Kidney (tissue), 14 donors: ENCODE results near the gene ZNF594. TPM values are rescaled to one million over a fixed set of nuclear protein-coding genes. Genes with fewer than 3 reads are reported as not detected.
"Not testable (repeated sequence)": the region's sequence is repeated elsewhere in the genome, so short reads cannot be mapped to it uniquely, and the experiment has no call there.

Source experiments
- DNase-seq, 5 donors: peaks; one replicate each; pipeline ENCODE4 v3.0.0-alpha.2; 2013 to 2020
- FAIRE-seq: peaks from 2 replicates; lab custom pipeline; 2012; peaks lifted over from hg19 to GRCh38; lab: Jason Lieb, UNC
- H3K27ac ChIP-seq, 2 donors: one replicate each; pipeline ENCODE4 v1.7.0; 2013; ENCODE audit warnings: low read depth in 2 of 2, low read length in 2 of 2, inconsistent platforms in 1 of 2
- H3K27me3 ChIP-seq: one replicate; pipeline ENCODE4 v1.7.1; 2013; ENCODE audit warnings: low read length, inconsistent platforms; ENCODE audit not compliant: control insufficient read depth, insufficient read depth
- H3K36me3 ChIP-seq, 3 donors: one replicate each; pipeline versions ENCODE4 v1.7.0 to v1.7.1; 2013; ENCODE audit warnings: low read length in 3 of 3, control low read depth in 1 of 3, inconsistent platforms in 1 of 3; ENCODE audit not compliant: insufficient read depth in 3 of 3, control insufficient read depth in 2 of 3
- H3K4me1 ChIP-seq, 3 donors: one replicate each; pipeline versions ENCODE4 v1.7.0 to v1.7.1; 2013; ENCODE audit warnings: low read length in 3 of 3, inconsistent platforms in 1 of 3, low read depth in 1 of 3; ENCODE audit not compliant: control insufficient read depth in 2 of 3, insufficient read depth in 2 of 3
- H3K4me3 ChIP-seq, 3 donors: one replicate each; pipeline versions ENCODE4 v1.7.0 to v1.8.1; 2013; ENCODE audit warnings: low read length in 3 of 3, control low read depth in 1 of 3, inconsistent platforms in 1 of 3
- H3K9ac ChIP-seq, 3 donors: one replicate each; pipeline versions ENCODE4 v1.7.0 to v1.7.1; 2013; ENCODE audit warnings: low read length in 3 of 3, control low read depth in 1 of 3, inconsistent platforms in 1 of 3
- H3K9me3 ChIP-seq, 3 donors: one replicate each; pipeline versions ENCODE4 v1.7.0 to v1.7.1; 2013; ENCODE audit warnings: low read length in 3 of 3, control low read depth in 1 of 3, inconsistent platforms in 1 of 3; ENCODE audit not compliant: control insufficient read depth in 2 of 3, insufficient read depth in 1 of 3
- intact Hi-C: fragments of 100-400 bp; cut with DNase I; formaldehyde crosslinking; loops from one replicate; pipeline ENCODE4 v1.11.1; 2022
- polyA plus RNA-seq: library from polyadenylated mRNA; stranded (reverse); fragments of 350-450 nt; fragmentation: Illumina TruSeq; extraction: RNeasy Lipid Tissue Mini Kit (QIAGEN cat#74804); gene quantifications from one replicate; pipeline ENCODE4 v1.2.3, GENCODE V29; 2014; ENCODE audit warnings: low read depth, low replicate concordance; ENCODE audit not compliant: insufficient read depth
- total RNA-seq: library from RNA; stranded (reverse); fragmentation: NEBNext Ultra II Directional; extraction: Animal tissue kit (Norgen Biotek cat#: 25700); gene quantifications from one replicate; pipeline ENCODE4 v1.2.1, GENCODE V29; 2021
- TF ChIP-seq, protein P1 (sequence below): IDR thresholded peaks from 3 replicates; pipeline ENCODE4 v1.5.1; 2012; ENCODE audit warnings: mild to moderate bottlenecking, moderate library complexity, borderline replicate concordance; ENCODE audit not compliant: insufficient read depth; ENCODE audit errors: extremely low read depth
- donor health status: control.
- donor health status: control.
- donor health status: control.
- donor health status: control.
- donor health status: control.
- donor health status: DM: yes; HTN: yes; CAD: no.
- donor health status: Normal renal cell carcinoma (clear cell type).

ZNF594 gene
- total and polyA plus RNA-seq, 2 donors from 2014 or later: 1.9 to 12.3 TPM

DNA sequence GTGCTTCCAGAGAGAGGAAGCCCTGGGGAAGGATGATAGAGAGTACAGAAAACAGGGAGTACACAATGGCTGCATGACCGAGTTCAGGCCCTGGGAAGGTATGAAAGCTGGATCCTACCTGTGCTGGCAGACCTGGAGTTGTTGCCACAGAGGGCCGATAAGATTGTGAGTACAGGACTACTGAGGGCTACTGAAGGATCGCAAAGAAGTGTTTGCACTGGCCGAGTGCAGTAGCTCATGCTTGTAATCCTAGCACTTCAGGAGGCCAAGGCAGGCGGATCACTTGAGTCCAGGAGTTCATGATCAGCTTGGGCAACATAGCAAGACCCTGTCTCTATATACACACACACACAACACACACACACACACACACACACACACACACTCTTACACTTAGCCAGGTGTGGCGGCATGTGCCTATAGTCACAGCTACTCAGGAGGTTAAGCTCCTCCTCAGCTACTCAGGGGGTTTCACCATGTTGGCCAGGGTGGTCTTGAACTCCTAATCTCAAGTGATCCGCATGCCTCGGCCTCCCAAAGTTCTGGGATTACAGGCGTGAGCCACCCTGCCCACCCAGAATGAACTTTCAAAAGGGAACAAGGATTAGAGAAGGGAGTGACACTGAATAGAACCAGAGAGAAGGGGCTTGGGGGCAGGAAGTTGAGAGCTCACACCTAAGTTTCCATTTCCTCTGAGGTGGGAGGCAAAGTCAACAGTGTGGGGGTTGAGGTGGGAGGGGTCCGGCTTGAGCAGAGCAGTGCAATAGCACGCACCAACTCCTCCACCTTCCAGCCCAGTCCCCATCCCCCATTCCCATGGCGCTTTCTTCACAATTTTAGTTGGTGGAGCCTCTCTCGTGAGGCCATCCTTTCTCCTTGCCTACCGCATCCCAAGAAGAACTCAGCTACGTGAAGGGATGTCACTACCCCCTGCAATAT lies 35.5 kb upstream of the ZNF594 start:
- intact Hi-C loops: no loop called here
- DNase-seq: no peak
- H3K27ac ChIP-seq: no peak overlapping the region
- H3K27me3 ChIP-seq: no peaks in the 10 kb centered on the region
- no peak overlapping the region for H3K9ac ChIP-seq
- H3K9me3 ChIP-seq: no peaks in the 10 kb centered on the region
- no peak for FAIRE-seq
- TF ChIP-seq, protein P1, sequence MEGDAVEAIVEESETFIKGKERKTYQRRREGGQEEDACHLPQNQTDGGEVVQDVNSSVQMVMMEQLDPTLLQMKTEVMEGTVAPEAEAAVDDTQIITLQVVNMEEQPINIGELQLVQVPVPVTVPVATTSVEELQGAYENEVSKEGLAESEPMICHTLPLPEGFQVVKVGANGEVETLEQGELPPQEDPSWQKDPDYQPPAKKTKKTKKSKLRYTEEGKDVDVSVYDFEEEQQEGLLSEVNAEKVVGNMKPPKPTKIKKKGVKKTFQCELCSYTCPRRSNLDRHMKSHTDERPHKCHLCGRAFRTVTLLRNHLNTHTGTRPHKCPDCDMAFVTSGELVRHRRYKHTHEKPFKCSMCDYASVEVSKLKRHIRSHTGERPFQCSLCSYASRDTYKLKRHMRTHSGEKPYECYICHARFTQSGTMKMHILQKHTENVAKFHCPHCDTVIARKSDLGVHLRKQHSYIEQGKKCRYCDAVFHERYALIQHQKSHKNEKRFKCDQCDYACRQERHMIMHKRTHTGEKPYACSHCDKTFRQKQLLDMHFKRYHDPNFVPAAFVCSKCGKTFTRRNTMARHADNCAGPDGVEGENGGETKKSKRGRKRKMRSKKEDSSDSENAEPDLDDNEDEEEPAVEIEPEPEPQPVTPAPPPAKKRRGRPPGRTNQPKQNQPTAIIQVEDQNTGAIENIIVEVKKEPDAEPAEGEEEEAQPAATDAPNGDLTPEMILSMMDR: no peak
- H3K4me3 ChIP-seq: no peak overlapping the region
- peaks cover 0 to 3% (median 2%) of the 10 kb centered on the region in 3 donors for H3K36me3 ChIP-seq
- H3K4me1 ChIP-seq: peaks cover 0 to 6% (median 0%) of the 10 kb centered on the region in 3 donors

DNA sequence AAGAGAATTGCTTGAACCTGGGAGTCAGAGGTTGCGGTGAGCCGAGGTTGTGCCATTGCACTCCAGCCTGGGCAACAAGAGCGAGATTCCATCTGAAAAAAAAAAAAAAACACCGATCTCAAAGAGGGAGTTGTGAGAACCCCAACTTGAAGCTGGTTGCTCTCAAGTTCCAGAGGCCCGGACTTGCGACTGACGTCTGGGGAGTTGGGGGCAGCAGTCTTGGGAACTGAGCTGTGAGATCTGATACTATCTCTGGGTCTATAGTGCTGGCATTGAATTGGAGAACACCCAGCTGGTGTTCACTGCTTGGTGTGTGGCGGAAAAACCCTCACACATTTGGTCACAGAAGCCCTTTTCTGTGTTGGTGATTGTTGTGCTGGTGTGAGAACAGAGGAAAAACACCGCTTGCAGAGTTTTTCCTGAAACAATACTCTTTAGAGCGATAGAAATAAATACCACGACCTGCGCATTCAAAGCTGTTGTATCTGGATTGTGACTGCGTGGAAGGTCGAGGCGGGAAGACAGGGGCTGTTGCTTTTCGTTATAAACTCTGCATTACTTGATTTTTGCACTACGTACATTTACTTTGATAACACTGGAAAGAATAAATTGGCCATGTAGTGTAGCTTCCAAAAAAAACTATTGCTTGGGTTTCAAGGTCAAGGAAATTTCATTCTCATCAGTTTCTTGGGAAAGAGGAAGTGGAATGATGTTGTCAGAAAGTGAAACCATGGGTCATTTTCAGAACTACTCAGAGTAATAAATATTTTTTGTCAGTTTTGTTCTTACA lies 34.2 kb upstream of the ZNF594 start:
- DNase-seq (peak in 3 of 5 donors; percentile 55 to 62 (median 62)), FAIRE-seq (no peak)
- H3K9me3 ChIP-seq: no peaks in the 10 kb centered on the region
- H3K27me3 ChIP-seq: no peaks in the 10 kb centered on the region
- H3K4me3 ChIP-seq: no peak overlapping the region
- intact Hi-C loops: no loop called here
- peaks cover 0 to 6% (median 3%) of the 10 kb centered on the region in 3 donors for H3K4me1 ChIP-seq
- no peak overlapping the region for H3K27ac ChIP-seq
- peaks cover 0 to 3% (median 2%) of the 10 kb centered on the region in 3 donors for H3K36me3 ChIP-seq
- no peak overlapping the region for H3K9ac ChIP-seq
- TF ChIP-seq, protein P1: no peak

DNA sequence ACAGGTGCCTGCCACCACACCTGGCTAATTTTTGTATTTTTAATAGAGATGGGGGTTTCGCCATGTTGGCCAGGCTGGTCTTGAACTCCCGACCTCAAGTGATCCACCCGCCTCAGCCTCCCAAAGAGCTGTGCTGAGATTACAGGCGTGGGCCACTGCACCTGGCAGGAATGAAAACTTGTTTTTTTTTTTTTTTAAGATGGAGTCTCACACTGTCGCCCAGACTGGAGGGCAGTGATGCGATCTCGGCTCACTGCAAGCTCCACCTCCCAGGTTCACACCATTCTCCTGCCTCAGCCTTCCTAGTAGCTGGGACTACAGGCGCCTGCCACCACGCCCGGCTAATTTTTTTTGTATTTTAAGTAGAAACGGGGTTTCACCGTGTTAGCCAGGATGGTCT lies 30.2 kb upstream of the ZNF594 start:
- H3K27ac ChIP-seq, H3K4me3 ChIP-seq, H3K4me1 ChIP-seq, H3K9ac ChIP-seq, DNase-seq, intact Hi-C loops, FAIRE-seq, H3K9me3 ChIP-seq, H3K27me3 ChIP-seq, H3K36me3 ChIP-seq: not testable (repeated sequence)

DNA sequence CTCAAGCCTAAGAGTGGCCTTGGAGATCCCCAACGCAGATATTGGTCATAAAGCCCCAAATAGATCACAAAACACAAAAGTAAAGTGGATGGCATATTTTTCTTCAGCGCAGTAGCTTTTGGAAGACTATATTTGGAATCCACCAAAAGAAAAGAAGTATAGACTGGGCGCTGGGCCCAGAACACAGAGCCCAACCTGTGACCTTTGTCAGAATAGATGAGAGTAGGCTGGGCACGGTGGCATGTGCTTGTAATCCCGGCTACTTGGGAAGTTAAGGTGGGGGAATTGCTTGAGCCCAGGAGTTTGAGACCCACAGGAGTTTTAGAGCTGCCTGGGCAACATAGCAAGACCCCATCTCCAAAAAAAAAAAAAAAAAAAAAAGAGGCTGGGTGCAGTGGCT lies 28.4 kb upstream of the ZNF594 start:
- DNase-seq (no peak), FAIRE-seq (no peak)
- TF ChIP-seq, protein P1: no peak
- Histone ChIP-seq H3K36me3 (peaks cover 0 to 7% (median 3%) of the 10 kb centered on the region in 3 donors), H3K4me3 (no peak overlapping the region), H3K4me1 (peaks cover 0 to 3% (median 0%) of the 10 kb centered on the region in 3 donors), H3K27ac (no peak overlapping the region), H3K9me3 (no peaks in the 10 kb centered on the region), H3K27me3 (no peaks in the 10 kb centered on the region), H3K9ac (no peak overlapping the region)
- intact Hi-C loops: no loop called here
